AG10803 (cell line): ENCODE measurements around the gene ERC1.
A peak's percentile ranks its signal among the peaks of the same experiment; 100 is the strongest.

Experiments
- DNase-seq: peaks from one replicate; pipeline ENCODE4 v3.0.0; 2010; ENCODE audit warnings: low read depth
- H3K4me3 ChIP-seq: 2 replicates; pipeline ENCODE4 v1.5.1; 2011; ENCODE audit warnings: mild to moderate bottlenecking, low read length, control low read depth
- CTCF ChIP-seq: conservative IDR thresholded peaks from 2 replicates; pipeline ENCODE4 v1.5.1; 2011; ENCODE audit warnings: mild to moderate bottlenecking, low read length, control low read depth, inconsistent platforms

The ERC1 gene

GRCh38 chr12:1465990-1466389 is 475.0 kb downstream of the ERC1 start:
- TF ChIP-seq CTCF: no peak
- DNase-seq: no peak
- no peak overlapping the region for H3K4me3 ChIP-seq

DNA sequence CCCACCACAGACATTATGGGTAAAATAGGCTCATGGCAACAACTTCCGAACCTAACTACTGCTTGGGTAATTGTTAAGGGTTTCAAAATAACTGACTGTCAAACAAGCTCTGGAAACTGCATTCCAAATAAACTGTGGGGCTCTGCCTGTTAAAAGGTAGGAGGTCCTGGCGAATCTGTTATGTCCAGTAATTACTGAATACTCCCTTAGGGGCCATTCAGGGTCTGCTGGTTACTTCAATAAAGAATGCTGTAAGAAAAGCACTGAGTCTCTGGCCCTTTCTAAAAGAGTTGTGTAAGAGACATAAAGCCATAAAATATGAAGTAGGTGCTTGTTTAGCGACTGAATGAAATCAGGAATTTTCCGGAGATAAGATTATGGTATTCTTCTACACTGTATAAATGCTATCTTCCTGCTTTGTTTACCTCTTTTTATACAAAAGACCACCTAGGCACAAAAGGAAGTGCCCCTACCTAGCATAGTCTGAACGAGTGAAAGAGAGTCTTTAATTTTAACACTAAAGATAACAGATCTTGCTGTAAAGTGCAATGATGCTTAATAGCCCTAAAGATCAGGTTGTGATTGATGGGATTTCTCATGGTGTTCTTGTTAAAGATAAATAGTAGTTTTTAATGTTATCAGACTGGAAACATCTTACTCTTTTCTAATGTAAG is 475.6 kb downstream of the ERC1 start:
- TF ChIP-seq CTCF: no peak
- no peak for DNase-seq
- H3K4me3 ChIP-seq: no peak overlapping the region

DNA sequence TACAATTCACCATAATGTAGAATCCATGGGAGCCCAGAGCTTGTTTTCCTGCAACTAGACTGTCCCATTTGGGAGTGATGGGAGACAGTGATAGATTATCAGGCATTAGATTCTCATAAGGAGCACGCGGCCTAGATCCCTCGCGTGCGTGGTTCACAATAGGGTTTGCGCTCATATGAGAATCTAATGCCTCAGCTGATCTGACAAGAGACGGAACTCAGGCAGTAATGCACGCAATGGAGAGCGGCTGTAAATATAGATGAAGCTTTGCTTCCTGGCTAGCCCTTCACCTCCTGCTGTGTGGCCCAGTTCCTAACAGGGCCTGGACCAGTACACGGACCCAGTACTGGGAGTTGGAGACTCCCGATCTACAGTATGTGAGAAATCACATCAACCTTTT is 476.7 kb downstream of the ERC1 start:
- TF ChIP-seq CTCF: no peak
- DNase-seq: no peak

GRCh38 chr12:1469070-1469469 is 478.0 kb downstream of the ERC1 start:
- H3K4me3 ChIP-seq: no peak overlapping the region
- DNase-seq: no peak

More for the DNA sequence above, 476.7 kb downstream of the ERC1 start:
- H3K4me3 ChIP-seq: no peak overlapping the region

GRCh38 chr12:1470051-1470450 is 479.0 kb downstream of the ERC1 start:
- no peak overlapping the region for H3K4me3 ChIP-seq
- no peak for TF ChIP-seq CTCF
- DNase-seq: no peak

More at GRCh38 chr12:1469070-1469469, 478.0 kb downstream of the ERC1 start:
- TF ChIP-seq CTCF: no peak

DNA sequence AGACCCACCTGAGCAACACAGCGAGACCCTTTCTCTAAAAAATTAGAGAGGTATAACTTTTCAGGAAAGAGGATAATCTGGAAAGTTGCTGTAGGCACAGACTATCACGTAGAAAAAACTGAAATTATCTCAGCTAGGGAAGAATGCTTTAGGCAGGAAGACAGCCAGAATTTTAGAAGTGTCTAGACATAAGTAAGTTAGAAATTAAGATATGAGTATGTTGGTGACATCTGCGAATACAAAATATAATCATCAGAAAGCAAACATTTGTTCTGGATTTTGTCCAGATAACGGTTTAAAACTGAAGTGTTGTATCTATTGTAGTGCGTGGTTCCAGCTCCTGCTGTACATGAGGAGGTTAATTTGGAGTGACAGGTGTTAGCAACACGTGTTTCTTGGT is 480.2 kb downstream of the ERC1 start:
- no peak for TF ChIP-seq CTCF
- DNase-seq: no peak
- H3K4me3 ChIP-seq: no peak overlapping the region

DNA sequence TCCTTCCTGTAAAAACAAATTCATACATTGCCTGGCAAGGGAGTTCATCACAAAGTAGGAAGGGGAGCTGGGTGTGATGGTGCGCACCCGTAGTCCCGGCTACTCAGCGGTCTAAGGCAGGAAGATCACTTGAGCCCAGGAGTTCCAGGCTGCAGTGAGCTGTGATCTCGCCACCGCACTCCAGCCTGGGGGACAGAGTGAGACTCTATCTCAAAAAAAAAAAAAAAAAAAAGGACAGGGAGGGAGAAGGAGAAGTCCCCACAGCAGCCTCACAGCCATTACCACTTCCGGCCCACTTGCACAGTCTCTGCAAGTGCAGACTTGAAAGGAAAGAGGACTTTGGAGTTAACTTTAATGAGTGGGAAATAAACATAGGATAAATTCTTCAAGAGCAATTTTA is 482.4 kb downstream of the ERC1 start:
- no peak for TF ChIP-seq CTCF
- peak; percentile 36 for DNase-seq
- H3K4me3 ChIP-seq: peak overlapping the region; percentile 8; the same call in 1 of the 2 replicates
